ENCODE results near the gene SYT5. TPM values are rescaled to one million over a fixed set of nuclear protein-coding genes. Genes with fewer than 3 reads are reported as not detected.
A peak's percentile ranks its signal among the peaks of the same experiment; 100 is the strongest.

SYT5 gene
- total and polyA plus RNA-seq, 2 donors from 2014 or later = not detected

DNA sequence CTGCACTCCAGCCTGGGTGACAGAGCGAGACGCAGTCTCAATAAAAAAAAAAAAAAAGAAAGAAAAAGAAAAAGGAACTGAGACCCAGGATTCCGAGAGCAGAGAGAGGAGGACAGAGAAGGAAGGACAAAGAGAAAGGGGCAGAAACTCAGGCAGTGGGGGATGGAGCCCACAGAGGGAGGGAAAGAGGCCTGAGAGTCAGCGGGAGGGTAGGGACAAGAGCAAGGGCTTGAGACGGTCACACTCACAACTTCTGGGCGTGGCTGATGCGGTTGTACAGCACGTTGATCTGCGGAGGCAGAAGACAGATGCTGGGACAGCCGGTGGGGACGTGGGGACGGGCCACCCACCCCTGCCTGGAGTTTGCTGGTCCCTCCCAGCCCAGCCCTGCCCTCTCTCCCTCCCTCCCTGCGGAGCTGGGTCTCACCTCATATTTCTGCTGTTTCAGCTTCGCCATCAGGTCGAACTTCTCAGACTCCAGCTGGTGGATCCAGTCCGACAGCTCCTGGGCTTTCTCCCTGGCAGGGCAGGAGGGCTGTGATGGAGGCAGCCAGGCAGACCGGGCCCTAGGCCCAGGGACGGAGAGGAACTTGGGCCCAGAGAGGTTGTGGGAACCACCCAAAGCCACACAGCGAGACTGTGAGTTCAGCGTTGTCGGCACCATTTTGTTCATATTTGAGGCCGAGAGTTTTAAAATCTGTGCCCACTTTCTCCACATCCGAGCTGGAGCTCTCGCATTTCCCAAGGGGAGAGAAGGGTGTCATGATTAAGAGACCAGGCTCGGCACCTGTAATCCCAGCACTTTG is 46.2 kb downstream of the SYT5 start:
- H3K9ac ChIP-seq (ENCODE audit: low read length in 3 of 3) = no peak overlapping the region
- TF ChIP-seq, protein P1, sequence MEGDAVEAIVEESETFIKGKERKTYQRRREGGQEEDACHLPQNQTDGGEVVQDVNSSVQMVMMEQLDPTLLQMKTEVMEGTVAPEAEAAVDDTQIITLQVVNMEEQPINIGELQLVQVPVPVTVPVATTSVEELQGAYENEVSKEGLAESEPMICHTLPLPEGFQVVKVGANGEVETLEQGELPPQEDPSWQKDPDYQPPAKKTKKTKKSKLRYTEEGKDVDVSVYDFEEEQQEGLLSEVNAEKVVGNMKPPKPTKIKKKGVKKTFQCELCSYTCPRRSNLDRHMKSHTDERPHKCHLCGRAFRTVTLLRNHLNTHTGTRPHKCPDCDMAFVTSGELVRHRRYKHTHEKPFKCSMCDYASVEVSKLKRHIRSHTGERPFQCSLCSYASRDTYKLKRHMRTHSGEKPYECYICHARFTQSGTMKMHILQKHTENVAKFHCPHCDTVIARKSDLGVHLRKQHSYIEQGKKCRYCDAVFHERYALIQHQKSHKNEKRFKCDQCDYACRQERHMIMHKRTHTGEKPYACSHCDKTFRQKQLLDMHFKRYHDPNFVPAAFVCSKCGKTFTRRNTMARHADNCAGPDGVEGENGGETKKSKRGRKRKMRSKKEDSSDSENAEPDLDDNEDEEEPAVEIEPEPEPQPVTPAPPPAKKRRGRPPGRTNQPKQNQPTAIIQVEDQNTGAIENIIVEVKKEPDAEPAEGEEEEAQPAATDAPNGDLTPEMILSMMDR (IDR thresholded peaks at IDR 0.05; ENCODE audit: borderline replicate concordance, extremely low read depth, insufficient read depth) = no peak
- H3K27me3 ChIP-seq (ENCODE audit: control insufficient read depth, insufficient read depth, low read length) = no peaks in the 10 kb centered on the region
- no peak overlapping the region for H3K4me3 ChIP-seq (ENCODE audit: low read length in 3 of 3)
- no peak overlapping the region for H3K27ac ChIP-seq (ENCODE audit: low read depth in 2 of 2, low read length in 2 of 2)
- intact Hi-C loops (cut with DNase I) = no loop called here
- no peak for FAIRE-seq
- no peaks in the 10 kb centered on the region for H3K4me1 ChIP-seq (ENCODE audit: control insufficient read depth in 2 of 3, insufficient read depth in 2 of 3, low read depth in 1 of 3, low read length in 3 of 3)
- H3K36me3 ChIP-seq (ENCODE audit: control insufficient read depth in 2 of 3, insufficient read depth in 3 of 3, low read length in 3 of 3) = no peaks in the 10 kb centered on the region
- peak in 2 of 5 donors; percentile 51 to 53 for DNase-seq
- H3K9me3 ChIP-seq (ENCODE audit: control insufficient read depth in 2 of 3, insufficient read depth in 1 of 3, low read length in 3 of 3) = no peaks in the 10 kb centered on the region

DNA sequence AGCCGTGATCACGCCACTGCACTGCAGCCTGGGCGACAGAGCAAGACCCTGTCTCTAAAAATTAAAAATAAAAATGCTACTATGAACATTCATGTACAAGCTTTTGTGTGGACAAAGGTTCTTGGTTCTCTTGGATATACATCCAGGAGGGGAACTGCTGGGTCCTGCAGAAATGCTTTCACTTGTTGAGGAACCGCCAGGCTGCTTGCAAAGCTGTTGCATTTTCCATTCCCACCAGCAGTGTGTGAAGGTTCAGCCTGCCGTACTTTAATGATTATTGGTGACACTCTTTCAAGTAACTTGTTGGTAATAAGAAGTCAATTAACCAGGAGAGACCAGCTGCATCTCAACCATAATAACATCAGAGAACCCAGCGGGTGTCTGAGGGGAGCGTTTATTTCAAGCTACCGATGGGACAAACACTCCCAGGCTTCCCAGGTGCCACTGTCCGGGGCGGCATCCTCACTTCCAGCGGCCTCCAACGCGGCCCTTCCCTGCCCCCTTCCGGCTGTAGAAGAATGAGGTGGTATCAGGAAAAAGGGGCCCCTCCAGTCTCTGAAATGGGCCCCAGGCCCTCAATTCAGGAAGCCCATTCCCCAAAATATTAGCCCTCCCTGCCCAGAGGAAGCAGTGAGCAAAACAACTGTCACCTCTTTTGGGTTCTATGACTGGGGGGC is 47.5 kb downstream of the SYT5 start:
- H3K9me3 ChIP-seq (ENCODE audit: control insufficient read depth in 2 of 3, insufficient read depth in 1 of 3, low read length in 3 of 3) = no peaks in the 10 kb centered on the region
- TF ChIP-seq, protein P1 (IDR thresholded peaks at IDR 0.05; ENCODE audit: borderline replicate concordance, extremely low read depth, insufficient read depth) = peak; percentile 15

DNA sequence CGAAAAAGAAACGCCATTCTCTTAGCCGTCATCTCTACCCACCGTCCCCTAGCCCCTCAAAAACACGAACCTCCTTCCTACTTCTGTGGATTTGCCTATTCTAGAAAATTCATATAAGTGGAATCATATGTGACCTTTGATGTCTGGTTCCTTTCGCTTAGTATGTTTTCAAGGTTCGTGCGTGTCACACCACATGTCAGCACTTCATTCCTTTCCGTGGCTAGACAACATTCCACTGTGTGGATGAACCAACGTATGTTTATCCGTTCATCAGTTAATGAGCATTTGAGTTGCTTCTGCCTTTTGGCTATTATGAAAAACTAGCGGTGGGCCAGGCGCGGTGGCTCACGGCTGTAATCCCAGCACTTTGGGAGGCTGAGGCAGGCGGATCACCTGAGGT is 48.7 kb downstream of the SYT5 start:
- DNase-seq = no peak
- intact Hi-C loops (cut with DNase I) = no loop called here

More for the DNA sequence above, 47.5 kb downstream of the SYT5 start:
- intact Hi-C loops (cut with DNase I) = no loop called here
- Histone ChIP-seq H3K27ac (ENCODE audit: low read depth in 2 of 2, low read length in 2 of 2) (no peak overlapping the region), H3K4me1 (ENCODE audit: control insufficient read depth in 2 of 3, insufficient read depth in 2 of 3, low read depth in 1 of 3, low read length in 3 of 3) (no peaks in the 10 kb centered on the region), H3K36me3 (ENCODE audit: control insufficient read depth in 2 of 3, insufficient read depth in 3 of 3, low read length in 3 of 3) (no peaks in the 10 kb centered on the region), H3K9ac (ENCODE audit: low read length in 3 of 3) (no peak overlapping the region), H3K4me3 (ENCODE audit: low read length in 3 of 3) (no peak overlapping the region), H3K27me3 (ENCODE audit: control insufficient read depth, insufficient read depth, low read length) (no peaks in the 10 kb centered on the region)
- FAIRE-seq (no peak), DNase-seq (no peak)

More for the DNA sequence above, 48.7 kb downstream of the SYT5 start:
- Histone ChIP-seq H3K27me3 (ENCODE audit: control insufficient read depth, insufficient read depth, low read length) (no peaks in the 10 kb centered on the region), H3K4me3 (ENCODE audit: low read length in 3 of 3) (no peak overlapping the region), H3K36me3 (ENCODE audit: control insufficient read depth in 2 of 3, insufficient read depth in 3 of 3, low read length in 3 of 3) (no peaks in the 10 kb centered on the region), H3K9ac (ENCODE audit: low read length in 3 of 3) (no peak overlapping the region), H3K27ac (ENCODE audit: low read depth in 2 of 2, low read length in 2 of 2) (no peak overlapping the region), H3K9me3 (ENCODE audit: control insufficient read depth in 2 of 3, insufficient read depth in 1 of 3, low read length in 3 of 3) (no peaks in the 10 kb centered on the region), H3K4me1 (ENCODE audit: control insufficient read depth in 2 of 3, insufficient read depth in 2 of 3, low read depth in 1 of 3, low read length in 3 of 3) (no peaks in the 10 kb centered on the region)
- TF ChIP-seq, protein P1 (IDR thresholded peaks at IDR 0.05; ENCODE audit: borderline replicate concordance, extremely low read depth, insufficient read depth) = no peak
- no peak for FAIRE-seq

Small RNA genes within 50 kb of the gene (microRNA-seq; reads per million reads assigned to microRNA genes)
- gene MIR7975 = not detected

Other genes with a start within 250 kb of the SYT5 start
- gene NLRP7, start 232.8 kb downstream of the SYT5 start, total RNA-seq = 0.16 TPM
- gene NLRP7, start 232.8 kb downstream of the SYT5 start, polyA plus RNA-seq (ENCODE audit: insufficient read depth, low read depth, low replicate concordance) = not detected
- 34.4 TPM for gene NLRP2, start 213.9 kb downstream of the SYT5 start, total RNA-seq
- gene NLRP2, start 213.9 kb downstream of the SYT5 start, polyA plus RNA-seq (ENCODE audit: insufficient read depth, low read depth, low replicate concordance) = 2.2 TPM
- gene GP6, start 142.0 kb downstream of the SYT5 start, total RNA-seq = 0.35 TPM
- gene GP6, start 142.0 kb downstream of the SYT5 start, polyA plus RNA-seq (ENCODE audit: insufficient read depth, low read depth, low replicate concordance) = 0.73 TPM
- 38.7 TPM for gene RDH13, start 117.1 kb downstream of the SYT5 start, total RNA-seq
- 24.9 TPM for gene RDH13, start 117.1 kb downstream of the SYT5 start, polyA plus RNA-seq (ENCODE audit: insufficient read depth, low read depth, low replicate concordance)
- gene EPS8L1, start 104.4 kb downstream of the SYT5 start, total RNA-seq = 95.0 TPM
- 45.4 TPM for gene EPS8L1, start 104.4 kb downstream of the SYT5 start, polyA plus RNA-seq (ENCODE audit: insufficient read depth, low read depth, low replicate concordance)
- 146 TPM for gene PPP1R12C, start 62.7 kb downstream of the SYT5 start, total RNA-seq
- gene PPP1R12C, start 62.7 kb downstream of the SYT5 start, polyA plus RNA-seq (ENCODE audit: insufficient read depth, low read depth, low replicate concordance) = 89.0 TPM
- gene TNNT1, start 31.1 kb downstream of the SYT5 start, total RNA-seq = not detected
- gene TNNT1, start 31.1 kb downstream of the SYT5 start, polyA plus RNA-seq (ENCODE audit: insufficient read depth, low read depth, low replicate concordance) = not detected
- gene TNNI3, start 22.6 kb downstream of the SYT5 start, total RNA-seq = 0.41 TPM
- gene TNNI3, start 22.6 kb downstream of the SYT5 start, polyA plus RNA-seq (ENCODE audit: insufficient read depth, low read depth, low replicate concordance) = 1.7 TPM
- gene DNAAF3, start 13.7 kb downstream of the SYT5 start, total RNA-seq = 11.4 TPM
- gene DNAAF3, start 13.7 kb downstream of the SYT5 start, polyA plus RNA-seq (ENCODE audit: insufficient read depth, low read depth, low replicate concordance) = 5.1 TPM
- gene PTPRH, start 29.2 kb upstream of the SYT5 start, total RNA-seq = 2.8 TPM
- not detected for gene PTPRH, start 29.2 kb upstream of the SYT5 start, polyA plus RNA-seq (ENCODE audit: insufficient read depth, low read depth, low replicate concordance)
- gene TMEM86B, start 48.5 kb upstream of the SYT5 start, total RNA-seq = 3.3 TPM
- gene TMEM86B, start 48.5 kb upstream of the SYT5 start, polyA plus RNA-seq (ENCODE audit: insufficient read depth, low read depth, low replicate concordance) = 4.6 TPM
- 61.6 TPM for gene PPP6R1, start 78.7 kb upstream of the SYT5 start, total RNA-seq
- 30.6 TPM for gene PPP6R1, start 78.7 kb upstream of the SYT5 start, polyA plus RNA-seq (ENCODE audit: insufficient read depth, low read depth, low replicate concordance)
- gene HSPBP1, start 99.8 kb upstream of the SYT5 start, total RNA-seq = 37.6 TPM
- 55.9 TPM for gene HSPBP1, start 99.8 kb upstream of the SYT5 start, polyA plus RNA-seq (ENCODE audit: insufficient read depth, low read depth, low replicate concordance)
- gene BRSK1, start 103.7 kb upstream of the SYT5 start, total RNA-seq = 6.5 TPM
- 1.4 TPM for gene BRSK1, start 103.7 kb upstream of the SYT5 start, polyA plus RNA-seq (ENCODE audit: insufficient read depth, low read depth, low replicate concordance)
- gene TMEM150B, start 145.1 kb upstream of the SYT5 start, total RNA-seq = 3.6 TPM
- gene TMEM150B, start 145.1 kb upstream of the SYT5 start, polyA plus RNA-seq (ENCODE audit: insufficient read depth, low read depth, low replicate concordance) = 5.4 TPM
- gene KMT5C, start 159.6 kb upstream of the SYT5 start, total RNA-seq = 13.0 TPM
- gene KMT5C, start 159.6 kb upstream of the SYT5 start, polyA plus RNA-seq (ENCODE audit: insufficient read depth, low read depth, low replicate concordance) = 4.1 TPM
- 3.8 TPM for gene COX6B2, start 174.4 kb upstream of the SYT5 start, total RNA-seq
- gene COX6B2, start 174.4 kb upstream of the SYT5 start, polyA plus RNA-seq (ENCODE audit: insufficient read depth, low read depth, low replicate concordance) = 0.62 TPM
- not detected for gene GARIN5B, start 183.0 kb upstream of the SYT5 start, total RNA-seq
- not detected for gene GARIN5B, start 183.0 kb upstream of the SYT5 start, polyA plus RNA-seq (ENCODE audit: insufficient read depth, low read depth, low replicate concordance)
- gene IL11, start 190.2 kb upstream of the SYT5 start, total RNA-seq = 0.47 TPM
- 0.37 TPM for gene IL11, start 190.2 kb upstream of the SYT5 start, polyA plus RNA-seq (ENCODE audit: insufficient read depth, low read depth, low replicate concordance)
- not detected for gene TMEM190, start 196.5 kb upstream of the SYT5 start, total RNA-seq
- gene TMEM190, start 196.5 kb upstream of the SYT5 start, polyA plus RNA-seq (ENCODE audit: insufficient read depth, low read depth, low replicate concordance) = not detected
- 24.3 TPM for gene TMEM238, start 204.0 kb upstream of the SYT5 start, total RNA-seq
- 8.1 TPM for gene TMEM238, start 204.0 kb upstream of the SYT5 start, polyA plus RNA-seq (ENCODE audit: insufficient read depth, low read depth, low replicate concordance)
- 1,259 TPM for gene RPL28, start 205.6 kb upstream of the SYT5 start, total RNA-seq
- 1,453 TPM for gene RPL28, start 205.6 kb upstream of the SYT5 start, polyA plus RNA-seq (ENCODE audit: insufficient read depth, low read depth, low replicate concordance)
- 16.8 TPM for gene UBE2S, start 227.5 kb upstream of the SYT5 start, total RNA-seq
- 20.8 TPM for gene UBE2S, start 227.5 kb upstream of the SYT5 start, polyA plus RNA-seq (ENCODE audit: insufficient read depth, low read depth, low replicate concordance)